Panc1 (cell line): ENCODE measurements around the gene WDR70. TPM values are rescaled to one million over a fixed set of nuclear protein-coding genes. Genes with fewer than 3 reads are reported as not detected.

Experiments
- ATAC-seq: fragments of 200-7000 bp; cut with Tn5 transposase; 2 replicates; pipeline ENCODE4 v1.9.1; 2020; ENCODE audit warnings: mild to moderate bottlenecking, moderate library complexity
- BruUV-seq: library from RNA; stranded (reverse); fragments of 400-500 nt; replicated peaks from 2 replicates; lab custom pipeline; 2021; lab: Mats Ljungman, UMichigan
- CTCF ChIA-PET: fragments of 300-600 bp; sonication (Branson Sonifier 250); formaldehyde crosslinking; loops from one replicate; lab custom pipeline; 2022; ENCODE audit warnings: antibody characterized with exemption; lab: Charles Lee
- POLR2A ChIA-PET: fragments of 300-600 bp; sonication (Branson Sonifier 250); formaldehyde crosslinking; loops from one replicate; lab custom pipeline; 2022; ENCODE audit warnings: antibody characterized with exemption; lab: Charles Lee
- DNase-seq: peaks from one replicate; pipeline ENCODE4 v3.0.0-alpha.2; 2010; ENCODE audit warnings: low read depth, low spot score
- H3K27ac ChIP-seq: 2 replicates; pipeline ENCODE4 v1.5.1; 2011; ENCODE audit warnings: mild to moderate bottlenecking, low read length, inconsistent platforms
- H3K27me3 ChIP-seq: fragments of 200-500 bp; sonication (Bioruptor generic); 2 replicates; pipeline ENCODE4 v1.6.0; 2014; ENCODE audit warnings: low read length, inconsistent platforms; ENCODE audit not compliant: control insufficient read depth, insufficient read depth
- H3K36me3 ChIP-seq: fragments of 200-500 bp; sonication (Bioruptor generic); 2 replicates; pipeline ENCODE4 v1.5.1; 2014; ENCODE audit warnings: inconsistent platforms, mild to moderate bottlenecking, low read length, moderate library complexity; ENCODE audit not compliant: control insufficient read depth, insufficient read depth
- H3K4me1 ChIP-seq: 2 replicates; pipeline ENCODE4 v1.5.1; 2011; ENCODE audit warnings: inconsistent platforms, mild to moderate bottlenecking, low read length, moderate library complexity; ENCODE audit not compliant: control insufficient read depth, insufficient read depth
- H3K4me3 ChIP-seq, 2 experiments: 2 replicates each; pipeline ENCODE4 v1.5.1; 2011 to 2012; ENCODE audit warnings: low read depth in 2 of 2, low read length in 2 of 2, mild to moderate bottlenecking in 2 of 2, inconsistent platforms in 1 of 2, moderate library complexity in 1 of 2
- H3K9me3 ChIP-seq: fragments of 200-500 bp; sonication (Bioruptor generic); 2 replicates; pipeline ENCODE4 v1.5.1; 2014; ENCODE audit warnings: low read depth, mild to moderate bottlenecking, inconsistent platforms, low read length, moderate library complexity; ENCODE audit not compliant: control insufficient read depth, insufficient read depth
- CTCF ChIP-seq: fragments of 450-650 bp; IDR thresholded peaks from 2 replicates; pipeline ENCODE4 v1.5.1; 2017; ENCODE audit warnings: mild to moderate bottlenecking
- POLR2AphosphoS5 ChIP-seq: IDR thresholded peaks from 2 replicates; pipeline ENCODE4 v1.6.1; 2012; ENCODE audit warnings: mild to moderate bottlenecking, low read depth, low read length, moderate library complexity
- SIN3A ChIP-seq: IDR thresholded peaks from 2 replicates; pipeline ENCODE4 v1.6.1; 2012; ENCODE audit warnings: low read depth, mild to moderate bottlenecking, low read length, moderate library complexity, borderline replicate concordance; ENCODE audit not compliant: insufficient read depth
- TCF7L2 ChIP-seq: IDR thresholded peaks from 2 replicates; pipeline ENCODE4 v1.6.1; 2011; ENCODE audit warnings: mild to moderate bottlenecking, low read depth, low read length, inconsistent platforms
- in situ Hi-C: cut with HindIII; loops from 2 replicates; pipeline ENCODE4 v1.10.0; 2016; ENCODE audit warnings: low sequenced_read_pairs, low pct_unique_long_range_greater_than_20kb
- intact Hi-C: fragments of 100-400 bp; cut with micrococcal nuclease; formaldehyde crosslinking; loops from one replicate; pipeline ENCODE4 v1.10.0; 2022; ENCODE audit not compliant: unreplicated experiment
- total RNA-seq: library from RNA; stranded (reverse); gene quantifications from one replicate; pipeline ENCODE4 v1.2.1, GENCODE V29; 2021; ENCODE audit not compliant: unreplicated experiment
- TF ChIP-seq, protein P1 (sequence below), 2 experiments: IDR thresholded peaks; 2 replicates each; pipeline ENCODE4 v1.6.1; 2011 to 2012; ENCODE audit warnings: low read depth in 2 of 2, control low read depth in 1 of 2, low read length in 1 of 2, mild to moderate bottlenecking in 1 of 2, moderate library complexity in 1 of 2; ENCODE audit not compliant: insufficient read depth in 1 of 2

WDR70 gene
- total RNA-seq, 1 experiment from 2014 or later, result 29.5 TPM

DNA sequence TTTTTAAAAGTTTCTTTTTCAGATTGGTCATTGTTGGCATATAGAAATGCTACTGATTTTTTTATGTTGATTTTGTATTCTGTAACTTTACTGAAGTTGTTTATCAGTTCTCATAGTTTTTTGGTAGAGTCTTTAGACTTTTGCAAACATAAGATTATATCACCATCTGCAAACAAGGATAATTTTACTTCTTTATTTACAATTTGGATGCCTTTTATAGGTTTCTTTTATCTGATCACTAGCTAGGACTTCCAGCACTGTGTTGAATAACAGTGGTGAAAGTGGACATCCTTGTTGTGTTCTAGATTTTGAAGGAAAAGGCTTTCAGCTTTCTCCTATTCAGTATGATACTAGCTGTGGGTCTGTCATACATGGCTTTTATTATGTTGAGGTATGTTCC is 170.3 kb downstream of the WDR70 start:
- Histone ChIP-seq H3K27ac (no peak overlapping the region), H3K36me3 (no peaks in the 10 kb centered on the region), H3K9me3 (no peaks in the 10 kb centered on the region), H3K4me1 (no peaks in the 10 kb centered on the region), H3K27me3 (no peaks in the 10 kb centered on the region), H3K4me3 (no peak overlapping the region)
- intact Hi-C loops (loop anchor here (10.0 kb wide), 1 partner anchor 135 kb away; no protein-coding TSS in a partner anchor), in situ Hi-C loops (no loop called here)
- ChIA-PET POLR2A (no interaction called here), CTCF (no interaction called here)
- TF ChIP-seq CTCF (no peak), SIN3A (no peak), TCF7L2 (no peak), POLR2AphosphoS5 (no peak)
- TF ChIP-seq, protein P1, sequence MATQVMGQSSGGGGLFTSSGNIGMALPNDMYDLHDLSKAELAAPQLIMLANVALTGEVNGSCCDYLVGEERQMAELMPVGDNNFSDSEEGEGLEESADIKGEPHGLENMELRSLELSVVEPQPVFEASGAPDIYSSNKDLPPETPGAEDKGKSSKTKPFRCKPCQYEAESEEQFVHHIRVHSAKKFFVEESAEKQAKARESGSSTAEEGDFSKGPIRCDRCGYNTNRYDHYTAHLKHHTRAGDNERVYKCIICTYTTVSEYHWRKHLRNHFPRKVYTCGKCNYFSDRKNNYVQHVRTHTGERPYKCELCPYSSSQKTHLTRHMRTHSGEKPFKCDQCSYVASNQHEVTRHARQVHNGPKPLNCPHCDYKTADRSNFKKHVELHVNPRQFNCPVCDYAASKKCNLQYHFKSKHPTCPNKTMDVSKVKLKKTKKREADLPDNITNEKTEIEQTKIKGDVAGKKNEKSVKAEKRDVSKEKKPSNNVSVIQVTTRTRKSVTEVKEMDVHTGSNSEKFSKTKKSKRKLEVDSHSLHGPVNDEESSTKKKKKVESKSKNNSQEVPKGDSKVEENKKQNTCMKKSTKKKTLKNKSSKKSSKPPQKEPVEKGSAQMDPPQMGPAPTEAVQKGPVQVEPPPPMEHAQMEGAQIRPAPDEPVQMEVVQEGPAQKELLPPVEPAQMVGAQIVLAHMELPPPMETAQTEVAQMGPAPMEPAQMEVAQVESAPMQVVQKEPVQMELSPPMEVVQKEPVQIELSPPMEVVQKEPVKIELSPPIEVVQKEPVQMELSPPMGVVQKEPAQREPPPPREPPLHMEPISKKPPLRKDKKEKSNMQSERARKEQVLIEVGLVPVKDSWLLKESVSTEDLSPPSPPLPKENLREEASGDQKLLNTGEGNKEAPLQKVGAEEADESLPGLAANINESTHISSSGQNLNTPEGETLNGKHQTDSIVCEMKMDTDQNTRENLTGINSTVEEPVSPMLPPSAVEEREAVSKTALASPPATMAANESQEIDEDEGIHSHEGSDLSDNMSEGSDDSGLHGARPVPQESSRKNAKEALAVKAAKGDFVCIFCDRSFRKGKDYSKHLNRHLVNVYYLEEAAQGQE (IDR thresholded peaks at IDR 0.05; ENCODE audit: insufficient read depth in 1 of 2, low read depth in 2 of 2, low read length in 1 of 2), result no peak
- DNase-seq, result no peak
- no peak for ATAC-seq
- no TSS peak for BruUV-seq

GRCh38 chr5:37552161-37552560 is 173.0 kb downstream of the WDR70 start:
- POLR2A ChIA-PET, result interaction anchor here (0.5 kb wide), 1 partner anchor 181 kb away, joined by 3 read pairs; the partner anchor contains the start of gene NUP155
- Histone ChIP-seq H3K4me1 (no peaks in the 10 kb centered on the region), H3K4me3 (no peak overlapping the region), H3K27me3 (no peaks in the 10 kb centered on the region), H3K27ac (no peak overlapping the region), H3K9me3 (no peaks in the 10 kb centered on the region), H3K36me3 (no peaks in the 10 kb centered on the region)
- intact Hi-C loops, result no loop called here
- no peak for TF ChIP-seq TCF7L2
- TF ChIP-seq POLR2AphosphoS5, result no peak
- TF ChIP-seq, protein P1 (IDR thresholded peaks at IDR 0.05; ENCODE audit: insufficient read depth in 1 of 2, low read depth in 2 of 2, low read length in 1 of 2), result no peak
- TF ChIP-seq SIN3A, result no peak
- TF ChIP-seq CTCF, result no peak
- DNase-seq, result no peak
- no peak for ATAC-seq
- no TSS peak for BruUV-seq
- CTCF ChIA-PET, result interaction anchor here (0.9 kb wide), 1 partner anchor 52 kb away, joined by 3 read pairs; no protein-coding TSS in a partner anchor
- in situ Hi-C loops, result no loop called here
